ENCODE measurements around the gene ADAMTSL4.
A peak's percentile ranks its signal among the peaks of the same experiment; 100 is the strongest.
"Not testable (repeated sequence)": the region's sequence is repeated elsewhere in the genome, so short reads cannot be mapped to it uniquely, and the experiment has no call there.

Gene ADAMTSL4

GRCh38 chr1:150568594-150568966 lies 19.4 kb downstream of the ADAMTSL4 start:
- no peak for DNase-seq

GRCh38 chr1:150572918-150573647 lies 23.9 kb downstream of the ADAMTSL4 start:
- DNase-seq, result no peak

GRCh38 chr1:150573648-150574071 lies 24.5 kb downstream of the ADAMTSL4 start:
- DNase-seq, result not testable (repeated sequence)

GRCh38 chr1:150574260-150575071 lies 25.3 kb downstream of the ADAMTSL4 start:
- DNase-seq, result no peak

GRCh38 chr1:150575072-150575489 lies 25.9 kb downstream of the ADAMTSL4 start:
- DNase-seq, result no peak

GRCh38 chr1:150575518-150576366 lies 26.5 kb downstream of the ADAMTSL4 start:
- no peak for DNase-seq

GRCh38 chr1:150576367-150576711 lies 27.1 kb downstream of the ADAMTSL4 start:
- no peak for DNase-seq

GRCh38 chr1:150576794-150577556 lies 27.8 kb downstream of the ADAMTSL4 start:
- no peak for DNase-seq

- no peak for DNase-seq
These were observed 28.5 kb downstream of the ADAMTSL4 start for GRCh38 chr1:150577557-150578271.

GRCh38 chr1:150578272-150579109 lies 29.3 kb downstream of the ADAMTSL4 start:
- DNase-seq, result peak; percentile 67

- peak; percentile 96 for DNase-seq
These were observed 30.1 kb downstream of the ADAMTSL4 start, which contains the start of gene MCL1 for GRCh38 chr1:150579110-150579944. Gene MCL1, minus strand, starts transcription at chr1:150579610. Its CDS starts 80 bp downstream, at chr1:150579530.

GRCh38 chr1:150579945-150580642 lies 30.9 kb downstream of the ADAMTSL4 start:
- no peak for DNase-seq

GRCh38 chr1:150580966-150581365 lies 31.8 kb downstream of the ADAMTSL4 start:
- DNase-seq, result not testable (repeated sequence)

GRCh38 chr1:150581437-150581836 lies 32.2 kb downstream of the ADAMTSL4 start:
- DNase-seq, result not testable (repeated sequence)

GRCh38 chr1:150581962-150582361 lies 32.8 kb downstream of the ADAMTSL4 start:
- not testable (repeated sequence) for DNase-seq

GRCh38 chr1:150582371-150582770 lies 33.2 kb downstream of the ADAMTSL4 start:
- DNase-seq, result no peak

- DNase-seq, result no peak
These were observed 47.1 kb downstream of the ADAMTSL4 start for GRCh38 chr1:150596095-150596892.

- no peak for DNase-seq
These were observed 47.8 kb downstream of the ADAMTSL4 start for GRCh38 chr1:150596976-150597375.
